K562 (cell line): ENCODE measurements around the gene SEPHS2. TPM values are rescaled to one million over a fixed set of nuclear protein-coding genes. Genes with fewer than 3 reads are reported as not detected.
A peak's percentile ranks its signal among the peaks of the same experiment; 100 is the strongest.

Experiments
- ARHGAP35 ChIP-seq: fragments of 450-650 bp; IDR thresholded peaks from 2 replicates; pipeline ENCODE4 v1.6.1; 2018; ENCODE audit not compliant: partially characterized antibody
- CREBBP ChIP-seq: IDR thresholded peaks from one replicate; pipeline ENCODE4 v1.6.1; 2012; ENCODE audit warnings: low read depth, mild to moderate bottlenecking, control low read depth, inconsistent platforms, low read length
- DMBX1 ChIP-seq: fragments of 250-450 bp; sonication (Bioruptor Pico); IDR thresholded peaks from 2 replicates; pipeline ENCODE4 v1.8.0; 2022; ENCODE audit warnings: inconsistent platforms, mild to moderate bottlenecking, moderate library complexity, borderline replicate concordance
- EP400 ChIP-seq: fragments of 450-650 bp; IDR thresholded peaks from 2 replicates; pipeline ENCODE4 v1.6.1; 2017; ENCODE audit warnings: antibody characterized with exemption, mild to moderate bottlenecking, moderate library complexity
- HDAC1 ChIP-seq, 2 experiments: fragments of 450-650 bp; IDR thresholded peaks; 2 replicates each; pipeline ENCODE4 v1.6.1; 2016 to 2017; ENCODE audit warnings: inconsistent platforms in 1 of 2, mild to moderate bottlenecking in 1 of 2, moderate library complexity in 1 of 2
- KDM2B ChIP-seq: fragments of 250-450 bp; sonication (Bioruptor Pico); IDR thresholded peaks from 2 replicates; pipeline ENCODE4 v1.8.0; 2021; ENCODE audit warnings: mild to moderate bottlenecking, moderate library complexity
- KLF10 ChIP-seq: fragments of 250-450 bp; sonication (Bioruptor Pico); IDR thresholded peaks from 2 replicates; pipeline ENCODE4 v1.6.1; 2021; ENCODE audit warnings: matching md5 sums
- NKRF ChIP-seq: fragments of 450-650 bp; IDR thresholded peaks from 2 replicates; pipeline ENCODE4 v1.6.1; 2016; ENCODE audit warnings: borderline replicate concordance
- RAD51 ChIP-seq: fragments of 450-650 bp; IDR thresholded peaks from 2 replicates; pipeline ENCODE4 v1.7.1; 2016; ENCODE audit warnings: low read depth, mild to moderate bottlenecking, borderline replicate concordance
- SRSF9 ChIP-seq: fragments of 200-400 bp; formaldehyde crosslinking; IDR thresholded peaks from 2 replicates; pipeline ENCODE4 v1.6.1; 2017; ENCODE audit warnings: low read depth, low read length, borderline replicate concordance
- ZNF134 ChIP-seq: fragments of 250-450 bp; sonication (Bioruptor Pico); conservative IDR thresholded peaks from 2 replicates; pipeline ENCODE4 v1.4.0; 2020
- ZNF609 ChIP-seq: sonication (generic); formaldehyde crosslinking; IDR thresholded peaks from 2 replicates; pipeline ENCODE4 v1.8.1; 2023; ENCODE audit warnings: missing genetic modification reagents, mild to moderate bottlenecking, borderline replicate concordance
- polyA plus RNA-seq, 8 experiments: library from polyadenylated mRNA; depleted of rRNA in 4 of 8; stranded (reverse) in 5 of 8; unstranded in 3 of 8; fragments of >200 nt; fragmentation: Nextera tagmentation in 2 of 8; fragmentation: Illumina TruSeq in 1 of 8; extraction: Ambion mirVana in 2 of 8; extraction: Trizol in 1 of 8; gene quantifications; 2 replicates each; pipeline versions ENCODE4 v1.2.1 to v1.2.3, GENCODE V29; 2011 to 2014; ENCODE audit warnings: inconsistent platforms in 1 of 8, missing spikeins in 1 of 8
- total RNA-seq, 7 experiments: library from RNA; depleted of rRNA in 6 of 7; stranded (reverse); fragments of >200 nt in 6 of 7; fragmentation: Illumina TruSeq in 2 of 7; extraction: Trizol in 2 of 7; gene quantifications; 2 replicates each; pipeline versions ENCODE4 v1.2.1 to v1.2.3, GENCODE V29; 2011 to 2021; ENCODE audit warnings: low replicate concordance in 1 of 7
- TF ChIP-seq, protein P1 (sequence below): sonication (generic); formaldehyde crosslinking; IDR thresholded peaks from 2 replicates; pipeline ENCODE4 v1.8.0; 2022; ENCODE audit warnings: mild to moderate bottlenecking, missing genetic modification reagents
- TF ChIP-seq, protein P2 (sequence below): fragments of 450-650 bp; IDR thresholded peaks from one replicate; pipeline ENCODE4 v1.6.1; 2018; ENCODE audit warnings: mild to moderate bottlenecking, moderate library complexity; ENCODE audit not compliant: partially characterized antibody

The SEPHS2 gene
- total and polyA plus RNA-seq, 9 of the 15 experiments (the other 6 are each of a cell fraction or from before 2014, with no cell fraction given): 20.9 to 90.6 (median 43.4) TPM

DNA sequence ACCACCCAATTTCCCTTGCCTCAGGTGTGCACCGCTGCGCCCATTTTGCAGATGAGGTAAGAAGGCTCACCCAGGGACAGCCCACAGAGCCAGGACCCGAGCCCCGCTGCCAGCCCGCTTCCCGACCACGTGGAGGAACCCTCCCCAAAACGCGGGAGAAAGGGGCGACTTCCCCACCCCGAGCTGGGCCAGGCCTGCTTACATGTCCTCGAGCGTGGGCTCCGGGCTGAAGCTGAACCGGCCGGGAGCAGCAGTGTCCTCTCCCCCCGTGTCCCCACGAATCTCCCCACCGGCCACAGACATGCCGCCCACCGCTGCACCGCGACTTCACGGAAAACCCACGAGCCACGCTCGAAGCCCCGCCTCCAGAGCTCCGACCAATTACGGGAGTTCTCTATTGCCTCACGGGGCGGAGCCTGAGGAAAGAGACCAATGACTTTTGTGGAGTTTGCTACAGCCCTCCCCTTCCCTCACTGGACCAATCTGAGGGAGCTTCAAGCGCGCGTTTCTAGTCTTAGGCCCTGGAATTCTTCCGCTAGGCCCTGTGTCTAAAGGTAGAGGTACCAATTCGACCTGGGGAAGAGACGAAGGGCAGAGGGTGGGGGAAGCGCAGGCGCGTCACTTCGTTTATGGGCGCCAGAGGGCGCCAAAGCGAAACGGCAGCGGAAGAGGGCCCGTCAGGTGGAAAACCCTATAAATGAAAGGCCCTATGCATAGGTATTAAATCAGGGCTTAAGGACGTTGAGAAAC, 15.8 kb downstream of the SEPHS2 start, which contains the start of gene DCTPP1 (continued):
- TF ChIP-seq SRSF9: no peak
- TF ChIP-seq EP400: peak; percentile 94
- TF ChIP-seq DMBX1: 0 out of 2 replicates have a peak, but pooled peaks have one; percentile 22
- peak; percentile 96 for TF ChIP-seq NKRF
- no peak for TF ChIP-seq KLF10 (CRISPR knock-in tag)
- peak in 1 of 2 experiments; percentile 97; a peak in 2 of 4 replicates for TF ChIP-seq HDAC1 (IDR thresholded peaks at IDR 0.05)
- no peak for TF ChIP-seq CREBBP
- 0 out of 2 replicates have a peak, but pooled peaks have one; percentile 66 for TF ChIP-seq ZNF609 (CRISPR knock-in tag)
- TF ChIP-seq, protein P1, sequence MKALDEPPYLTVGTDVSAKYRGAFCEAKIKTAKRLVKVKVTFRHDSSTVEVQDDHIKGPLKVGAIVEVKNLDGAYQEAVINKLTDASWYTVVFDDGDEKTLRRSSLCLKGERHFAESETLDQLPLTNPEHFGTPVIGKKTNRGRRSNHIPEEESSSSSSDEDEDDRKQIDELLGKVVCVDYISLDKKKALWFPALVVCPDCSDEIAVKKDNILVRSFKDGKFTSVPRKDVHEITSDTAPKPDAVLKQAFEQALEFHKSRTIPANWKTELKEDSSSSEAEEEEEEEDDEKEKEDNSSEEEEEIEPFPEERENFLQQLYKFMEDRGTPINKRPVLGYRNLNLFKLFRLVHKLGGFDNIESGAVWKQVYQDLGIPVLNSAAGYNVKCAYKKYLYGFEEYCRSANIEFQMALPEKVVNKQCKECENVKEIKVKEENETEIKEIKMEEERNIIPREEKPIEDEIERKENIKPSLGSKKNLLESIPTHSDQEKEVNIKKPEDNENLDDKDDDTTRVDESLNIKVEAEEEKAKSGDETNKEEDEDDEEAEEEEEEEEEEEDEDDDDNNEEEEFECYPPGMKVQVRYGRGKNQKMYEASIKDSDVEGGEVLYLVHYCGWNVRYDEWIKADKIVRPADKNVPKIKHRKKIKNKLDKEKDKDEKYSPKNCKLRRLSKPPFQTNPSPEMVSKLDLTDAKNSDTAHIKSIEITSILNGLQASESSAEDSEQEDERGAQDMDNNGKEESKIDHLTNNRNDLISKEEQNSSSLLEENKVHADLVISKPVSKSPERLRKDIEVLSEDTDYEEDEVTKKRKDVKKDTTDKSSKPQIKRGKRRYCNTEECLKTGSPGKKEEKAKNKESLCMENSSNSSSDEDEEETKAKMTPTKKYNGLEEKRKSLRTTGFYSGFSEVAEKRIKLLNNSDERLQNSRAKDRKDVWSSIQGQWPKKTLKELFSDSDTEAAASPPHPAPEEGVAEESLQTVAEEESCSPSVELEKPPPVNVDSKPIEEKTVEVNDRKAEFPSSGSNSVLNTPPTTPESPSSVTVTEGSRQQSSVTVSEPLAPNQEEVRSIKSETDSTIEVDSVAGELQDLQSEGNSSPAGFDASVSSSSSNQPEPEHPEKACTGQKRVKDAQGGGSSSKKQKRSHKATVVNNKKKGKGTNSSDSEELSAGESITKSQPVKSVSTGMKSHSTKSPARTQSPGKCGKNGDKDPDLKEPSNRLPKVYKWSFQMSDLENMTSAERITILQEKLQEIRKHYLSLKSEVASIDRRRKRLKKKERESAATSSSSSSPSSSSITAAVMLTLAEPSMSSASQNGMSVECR (CRISPR knock-in tag): peak; percentile 92; the same call in 1 of the 2 replicates
- no peak for TF ChIP-seq KDM2B (CRISPR knock-in tag)
- no peak for TF ChIP-seq ZNF134 (CRISPR knock-in tag)
- no peak for TF ChIP-seq RAD51
- TF ChIP-seq, protein P2, sequence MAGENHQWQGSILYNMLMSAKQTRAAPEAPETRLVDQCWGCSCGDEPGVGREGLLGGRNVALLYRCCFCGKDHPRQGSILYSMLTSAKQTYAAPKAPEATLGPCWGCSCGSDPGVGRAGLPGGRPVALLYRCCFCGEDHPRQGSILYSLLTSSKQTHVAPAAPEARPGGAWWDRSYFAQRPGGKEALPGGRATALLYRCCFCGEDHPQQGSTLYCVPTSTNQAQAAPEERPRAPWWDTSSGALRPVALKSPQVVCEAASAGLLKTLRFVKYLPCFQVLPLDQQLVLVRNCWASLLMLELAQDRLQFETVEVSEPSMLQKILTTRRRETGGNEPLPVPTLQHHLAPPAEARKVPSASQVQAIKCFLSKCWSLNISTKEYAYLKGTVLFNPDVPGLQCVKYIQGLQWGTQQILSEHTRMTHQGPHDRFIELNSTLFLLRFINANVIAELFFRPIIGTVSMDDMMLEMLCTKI: no peak
- TF ChIP-seq ARHGAP35: no peak
